K562 (cell line): ENCODE results near the gene PITPNM3. TPM values are rescaled to one million over a fixed set of nuclear protein-coding genes. Genes with fewer than 3 reads are reported as not detected.
A peak's percentile ranks its signal among the peaks of the same experiment; 100 is the strongest.

Source experiments
- ATAC-seq: fragments of 200-7000 bp; cut with Tn5 transposase; 3 replicates; pipeline ENCODE4 v1.9.1; 2020; ENCODE audit warnings: moderate library complexity
- BruUV-seq: library from RNA; stranded (reverse); fragments of 400-500 nt; replicated peaks from 2 replicates; lab custom pipeline; 2021; lab: Mats Ljungman, UMichigan
- CTCF ChIA-PET: fragments of 300-600 bp; formaldehyde crosslinking; extraction: SDS; loops from one replicate; lab custom pipeline; 2021; ENCODE audit warnings: low intra/inter-chr PET ratio; lab: Yijun Ruan, JAX
- POLR2A ChIA-PET: fragments of 300-600, 350-650 bp; sonication (Branson Sonifier 250); formaldehyde crosslinking; extraction: SDS; loops from one replicate; lab custom pipeline; 2021; ENCODE audit warnings: antibody characterized with exemption, inconsistent platforms; lab: Yijun Ruan, JAX
- DNase-seq, 4 experiments: peaks; one replicate each; pipeline versions ENCODE4 v3.0.0 to v3.0.0-alpha.2; 2011 to 2018; ENCODE audit warnings: low spot score in 3 of 4, mixed read lengths in 3 of 4; ENCODE audit errors: extremely low read depth in 1 of 4
- FAIRE-seq: peaks from 2 replicates; lab custom pipeline; 2011; peaks lifted over from hg19 to GRCh38; lab: Jason Lieb, UNC
- H2AFZ ChIP-seq: 2 replicates; pipeline ENCODE4 v1.6.0; 2011; ENCODE audit warnings: low read depth, low read length, control low read depth, inconsistent platforms
- H3K27ac ChIP-seq: fragments of 200-600 bp; 3 replicates; pipeline ENCODE4 v1.8.0; 2011; ENCODE audit warnings: low read depth, mild to moderate bottlenecking, control low read depth, inconsistent platforms, low read length, moderate library complexity, mixed read lengths; ENCODE audit errors: extremely low read depth
- H3K27me3 ChIP-seq, 2 experiments: fragments of 300-600 bp in 1 of 2; 2 replicates in 1 of 2; 3 replicates in 1 of 2; pipeline versions ENCODE4 v1.6.0 to v1.8.0; 2011; ENCODE audit warnings: inconsistent platforms in 2 of 2, low read length in 2 of 2, mild to moderate bottlenecking in 1 of 2, mixed read lengths in 1 of 2, moderate library complexity in 1 of 2; ENCODE audit not compliant: control insufficient read depth in 2 of 2, insufficient read depth in 2 of 2
- H3K36me3 ChIP-seq: fragments of 300-600 bp; 3 replicates; pipeline ENCODE4 v1.8.0; 2011; ENCODE audit warnings: mild to moderate bottlenecking, low read length, inconsistent platforms; ENCODE audit not compliant: control insufficient read depth, insufficient read depth
- H3K4me1 ChIP-seq, 2 experiments: fragments of 200-600 bp in 1 of 2; replicated peaks in 1 of 2; 2 replicates in 1 of 2; 3 replicates in 1 of 2; pipeline versions ENCODE4 v1.5.1 to v1.8.0; 2011; ENCODE audit warnings: inconsistent platforms in 2 of 2, low read length in 2 of 2, mild to moderate bottlenecking in 1 of 2, mixed read lengths in 1 of 2, moderate library complexity in 1 of 2; ENCODE audit not compliant: control insufficient read depth in 2 of 2, insufficient read depth in 2 of 2
- H3K4me2 ChIP-seq: 2 replicates; pipeline ENCODE4 v1.6.1; 2011; ENCODE audit warnings: low read length, control low read depth, inconsistent platforms, mixed read lengths; ENCODE audit not compliant: insufficient read depth
- H3K4me3 ChIP-seq: fragments of 200-600 bp; sonication (generic), shearing (Covaris generic); 2 replicates; pipeline ENCODE4 v1.5.1; 2016; ENCODE audit warnings: control low read depth, inconsistent platforms
- H3K79me2 ChIP-seq: fragments of 200-600 bp; 3 replicates; pipeline ENCODE4 v1.8.0; 2011; ENCODE audit warnings: low read length, inconsistent platforms; ENCODE audit not compliant: control insufficient read depth, insufficient read depth
- H3K9ac ChIP-seq, 2 experiments: 2 replicates each; pipeline versions ENCODE4 v1.6.0 to v1.6.1; 2011; ENCODE audit warnings: low read depth in 2 of 2, low read length in 2 of 2, control low read depth in 1 of 2, inconsistent platforms in 1 of 2, mild to moderate bottlenecking in 1 of 2, mixed read lengths in 1 of 2; ENCODE audit not compliant: insufficient read depth in 1 of 2
- H3K9me1 ChIP-seq: one replicate; pipeline ENCODE4 v1.6.0; 2011; ENCODE audit warnings: inconsistent platforms, mild to moderate bottlenecking, low read length, moderate library complexity; ENCODE audit not compliant: control insufficient read depth, insufficient read depth
- H3K9me3 ChIP-seq: replicated peaks from 2 replicates; pipeline ENCODE4 v1.5.1; 2011; ENCODE audit warnings: low read depth, low read length, inconsistent platforms; ENCODE audit not compliant: control insufficient read depth, insufficient read depth
- H4K20me1 ChIP-seq: replicated peaks from 2 replicates; pipeline ENCODE4 v1.6.1; 2011; ENCODE audit warnings: low read length, inconsistent platforms, mixed read lengths; ENCODE audit not compliant: control insufficient read depth, insufficient read depth
- E2F3 ChIP-seq: fragments of 250-450 bp; sonication (Bioruptor Pico); IDR thresholded peaks from 2 replicates; pipeline ENCODE4 v1.4.0; 2020; ENCODE audit warnings: mild to moderate bottlenecking
- FOSL1 ChIP-seq: fragments of 200-800 bp; sonication (Bioruptor generic); conservative IDR thresholded peaks from 2 replicates; pipeline ENCODE4 v1.6.1; 2016; ENCODE audit warnings: missing genetic modification characterization, missing compliant biosample characterization
- HMG20B ChIP-seq: fragments of 250-450 bp; sonication (Bioruptor Pico); IDR thresholded peaks from 2 replicates; pipeline ENCODE4 v1.5.0; 2021; ENCODE audit warnings: mild to moderate bottlenecking
- JUND ChIP-seq, 2 experiments: IDR thresholded peaks; 2 replicates in 1 of 2; 3 replicates in 1 of 2; pipeline ENCODE4 v1.6.1; 2011; ENCODE audit warnings: borderline replicate concordance in 2 of 2, low read depth in 2 of 2, low read length in 2 of 2, improper control_type of control experiment in 1 of 2, missing biosample characterization in 1 of 2, missing genetic modification characterization in 1 of 2, missing genetic modification reagents in 1 of 2
- KLF1 ChIP-seq: fragments of 450-650 bp; IDR thresholded peaks from 2 replicates; pipeline ENCODE4 v1.6.1; 2016; ENCODE audit warnings: missing genetic modification characterization, missing compliant biosample characterization
- MCM5 ChIP-seq: fragments of 450-650 bp; IDR thresholded peaks from 2 replicates; pipeline ENCODE4 v1.6.1; 2016; ENCODE audit warnings: low read depth
- NFATC3 ChIP-seq: fragments of 450-650 bp; IDR thresholded peaks from 2 replicates; pipeline ENCODE4 v1.6.1; 2017; ENCODE audit warnings: mild to moderate bottlenecking
- NFIX ChIP-seq: fragments of 250-450 bp; sonication (Bioruptor Pico); IDR thresholded peaks from 2 replicates; pipeline ENCODE4 v1.4.0; 2020; ENCODE audit warnings: low read depth, mild to moderate bottlenecking, moderate library complexity
- NR3C1 ChIP-seq: sonication (generic); formaldehyde crosslinking; IDR thresholded peaks from 2 replicates; pipeline ENCODE4 v1.8.1; 2022; ENCODE audit warnings: missing genetic modification reagents
- RAD51 ChIP-seq: fragments of 450-650 bp; IDR thresholded peaks from 2 replicates; pipeline ENCODE4 v1.7.1; 2016; ENCODE audit warnings: low read depth, mild to moderate bottlenecking, borderline replicate concordance
- RBFOX2 ChIP-seq: fragments of 200-400 bp; formaldehyde crosslinking; IDR thresholded peaks from 2 replicates; pipeline ENCODE4 v1.6.1; 2017; ENCODE audit warnings: low read depth, mild to moderate bottlenecking, low read length, moderate library complexity
- TAL1 ChIP-seq: fragments of 450-650 bp; IDR thresholded peaks from 2 replicates; pipeline ENCODE4 v1.6.1; 2016; ENCODE audit warnings: mild to moderate bottlenecking
- TFAP4 ChIP-seq: sonication (generic); formaldehyde crosslinking; IDR thresholded peaks from 2 replicates; pipeline ENCODE4 v1.8.0; 2022; ENCODE audit warnings: missing genetic modification reagents, mild to moderate bottlenecking, moderate library complexity, borderline replicate concordance
- ZKSCAN3 ChIP-seq: fragments of 250-450 bp; sonication (Bioruptor Pico); IDR thresholded peaks from 2 replicates; pipeline ENCODE4 v1.4.0; 2020
- ZNF175 ChIP-seq: fragments of 200-800 bp; sonication (Bioruptor generic); IDR thresholded peaks from 2 replicates; pipeline ENCODE4 v1.6.1; 2016; ENCODE audit warnings: low read depth, mild to moderate bottlenecking, missing genetic modification characterization, missing compliant biosample characterization
- ZNF280A ChIP-seq: fragments of 450-650 bp; IDR thresholded peaks from 2 replicates; pipeline ENCODE4 v1.6.1; 2018; ENCODE audit warnings: mild to moderate bottlenecking, low read depth; ENCODE audit not compliant: partially characterized antibody
- WGBS: fragments of 100-300 bp; shearing (Covaris generic); methylation state at CpG from one replicate; pipeline ENCODE4 v1.1.6; 2016; ENCODE audit warnings: low coverage, mixed read lengths; ENCODE audit not compliant: insufficient coverage; ENCODE audit errors: missing lambda C conversion rate; 5-methylcytosine and 5-hydroxymethylcytosine counted together
- in situ Hi-C: fragments of 300-500 bp; cut with MboI; formaldehyde crosslinking; loops from 4 replicates; pipeline ENCODE4 v1.15.0; 2018; ENCODE audit warnings: inconsistent platforms, mixed read lengths
- intact Hi-C: fragments of 100-400 bp; cut with micrococcal nuclease; formaldehyde crosslinking; loops from 2 replicates; pipeline ENCODE4 v1.14.2; 2022
- polyA plus RNA-seq, 8 experiments: library from polyadenylated mRNA; depleted of rRNA in 4 of 8; stranded (reverse) in 5 of 8; unstranded in 3 of 8; fragments of >200 nt; fragmentation: Nextera tagmentation in 2 of 8; fragmentation: Illumina TruSeq in 1 of 8; extraction: Ambion mirVana in 2 of 8; extraction: Trizol in 1 of 8; gene quantifications; 2 replicates each; pipeline versions ENCODE4 v1.2.1 to v1.2.3, GENCODE V29; 2011 to 2014; ENCODE audit warnings: inconsistent platforms in 1 of 8, missing spikeins in 1 of 8
- total RNA-seq, 7 experiments: library from RNA; depleted of rRNA in 6 of 7; stranded (reverse); fragments of >200 nt in 6 of 7; fragmentation: Illumina TruSeq in 2 of 7; extraction: Trizol in 2 of 7; gene quantifications; 2 replicates each; pipeline versions ENCODE4 v1.2.1 to v1.2.3, GENCODE V29; 2011 to 2021; ENCODE audit warnings: low replicate concordance in 1 of 7
- TF ChIP-seq, protein P1 (sequence below): sonication (generic); formaldehyde crosslinking; IDR thresholded peaks from 2 replicates; pipeline ENCODE4 v1.4.0; 2020; ENCODE audit warnings: mild to moderate bottlenecking, missing genetic modification reagents

The PITPNM3 gene
- total and polyA plus RNA-seq, 9 of the 15 experiments (the other 6 are each of a cell fraction or from before 2014, with no cell fraction given) = 0.14 to 0.38 (median 0.22) TPM; not detected in 2

DNA sequence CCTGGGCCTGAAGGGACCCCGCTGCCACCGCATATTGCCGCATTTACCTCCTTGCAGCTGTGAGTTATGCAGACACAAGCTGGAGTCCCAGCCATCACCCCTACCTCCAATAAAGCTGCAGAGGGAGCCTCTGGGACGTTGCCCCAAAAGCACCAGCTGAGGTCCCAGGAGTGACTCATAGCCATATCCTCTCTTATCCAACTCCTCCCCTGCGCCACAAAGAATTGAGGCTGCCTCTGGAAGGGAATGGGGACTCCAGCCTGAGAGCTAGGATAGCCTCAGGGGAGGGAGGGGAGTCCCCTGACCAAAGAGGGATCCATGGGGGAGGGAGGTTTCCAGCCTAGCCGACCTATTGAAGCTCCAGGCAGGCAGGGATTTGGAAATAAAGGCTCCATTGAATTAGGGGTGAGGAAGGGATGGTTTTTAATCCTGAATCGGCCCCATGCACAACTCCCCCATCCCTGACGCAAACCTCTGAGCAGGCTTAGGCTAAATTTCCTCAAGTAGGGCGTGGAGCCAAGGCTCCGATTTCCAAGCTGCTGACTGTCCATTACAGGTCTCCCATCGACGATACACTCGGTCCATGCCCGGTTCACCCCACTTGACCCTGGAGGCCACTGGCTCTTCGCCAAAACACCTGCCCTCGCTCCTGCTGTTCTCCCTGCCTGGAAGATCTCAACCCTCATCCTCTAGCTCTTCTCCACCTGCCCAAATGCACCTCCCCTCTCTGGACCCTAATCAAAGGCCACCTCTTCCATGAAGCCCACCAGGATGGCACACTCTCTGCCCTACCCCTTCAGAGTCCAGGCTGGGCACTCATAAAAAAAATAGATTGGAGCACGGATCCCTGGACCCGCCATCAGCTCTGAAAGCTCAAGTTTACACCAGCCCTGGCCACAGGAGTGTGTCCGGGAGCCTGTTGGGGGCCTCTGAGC lies 84.6 kb downstream of the PITPNM3 start:
- no peak overlapping the region for H3K4me3 ChIP-seq
- DNase-seq (peak in 2 of 4 experiments; percentile 26 to 32), FAIRE-seq (no peak), ATAC-seq (no peak)
- 0 out of 2 replicates have a peak, but pooled peaks cover 4% of the 10 kb centered on the region for H4K20me1 ChIP-seq
- ChIA-PET POLR2A (interaction anchor here (0.7 to 1.0 kb wide), 2 partner anchors 38 to 165 kb away, joined by 3 read pairs; no protein-coding TSS in a partner anchor), CTCF (no interaction called here)
- H3K9ac ChIP-seq = no peak overlapping the region
- H3K4me2 ChIP-seq = no peak overlapping the region
- H3K36me3 ChIP-seq = no peaks in the 10 kb centered on the region
- H3K79me2 ChIP-seq = no peaks in the 10 kb centered on the region
- no peaks in the 10 kb centered on the region for H3K9me3 ChIP-seq
- H2AFZ ChIP-seq = no peak overlapping the region
- no TSS peak for BruUV-seq
- H3K27me3 ChIP-seq = no peaks in the 10 kb centered on the region; a peak in 1 of 5 replicates
- H3K27ac ChIP-seq = no peak overlapping the region
- intact Hi-C loops = no loop called here
- H3K4me1 ChIP-seq = peaks cover 6 to 13% of the 10 kb centered on the region in 2 experiments; a peak in 3 of 5 replicates
- in situ Hi-C loops = loop anchor here (5.0 kb wide), 1 partner anchor 41 kb away; no protein-coding TSS in a partner anchor
- 16% methylated on average over 16 of the region's 19 CpGs for WGBS
- no peaks in the 10 kb centered on the region for H3K9me1 ChIP-seq
- no peak for TF ChIP-seq HMG20B (CRISPR knock-in tag)
- TF ChIP-seq NFATC3 = no peak
- TF ChIP-seq ZKSCAN3 (CRISPR knock-in tag) = no peak
- no peak for TF ChIP-seq RAD51
- TF ChIP-seq TFAP4 (CRISPR knock-in tag) = peak; percentile 47; the same call in 1 of the 2 replicates
- peak; percentile 59; the same call in 1 of the 2 replicates for TF ChIP-seq JUND (IDR thresholded peaks at IDR 0.05; ENCODE audit: borderline replicate concordance, low read depth, low read length)
- TF ChIP-seq JUND (tag; IDR thresholded peaks at IDR 0.05; ENCODE audit: borderline replicate concordance, low read depth, low read length) = peak; percentile 34; the same call in 1 of the 3 replicates
- no peak for TF ChIP-seq MCM5
- no peak for TF ChIP-seq ZNF280A
- no peak for TF ChIP-seq NR3C1
- TF ChIP-seq TAL1 = no peak
- no peak for TF ChIP-seq RBFOX2
- TF ChIP-seq KLF1 (tag) = no peak
- peak; percentile 52 for TF ChIP-seq FOSL1
- TF ChIP-seq ZNF175 (CRISPR knock-in tag) = no peak
- TF ChIP-seq NFIX (CRISPR knock-in tag) = no peak
- no peak for TF ChIP-seq E2F3
- TF ChIP-seq, protein P1, sequence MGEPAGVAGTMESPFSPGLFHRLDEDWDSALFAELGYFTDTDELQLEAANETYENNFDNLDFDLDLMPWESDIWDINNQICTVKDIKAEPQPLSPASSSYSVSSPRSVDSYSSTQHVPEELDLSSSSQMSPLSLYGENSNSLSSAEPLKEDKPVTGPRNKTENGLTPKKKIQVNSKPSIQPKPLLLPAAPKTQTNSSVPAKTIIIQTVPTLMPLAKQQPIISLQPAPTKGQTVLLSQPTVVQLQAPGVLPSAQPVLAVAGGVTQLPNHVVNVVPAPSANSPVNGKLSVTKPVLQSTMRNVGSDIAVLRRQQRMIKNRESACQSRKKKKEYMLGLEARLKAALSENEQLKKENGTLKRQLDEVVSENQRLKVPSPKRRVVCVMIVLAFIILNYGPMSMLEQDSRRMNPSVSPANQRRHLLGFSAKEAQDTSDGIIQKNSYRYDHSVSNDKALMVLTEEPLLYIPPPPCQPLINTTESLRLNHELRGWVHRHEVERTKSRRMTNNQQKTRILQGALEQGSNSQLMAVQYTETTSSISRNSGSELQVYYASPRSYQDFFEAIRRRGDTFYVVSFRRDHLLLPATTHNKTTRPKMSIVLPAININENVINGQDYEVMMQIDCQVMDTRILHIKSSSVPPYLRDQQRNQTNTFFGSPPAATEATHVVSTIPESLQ (CRISPR knock-in tag) = no peak
